Activated CD8-positive, alpha-beta memory T cell treated with anti-CD3 and anti-CD28 coated beads for 1 hour (primary cell): ENCODE data around the gene CDK2.

Experiments used
- DNase-seq, 2 donors: peaks; one replicate each; pipeline ENCODE4 v3.0.0-alpha.2; 2020; ENCODE audit warnings: low read depth in 1 of 2; ENCODE audit errors: extremely low read depth in 1 of 2

Gene CDK2

DNA sequence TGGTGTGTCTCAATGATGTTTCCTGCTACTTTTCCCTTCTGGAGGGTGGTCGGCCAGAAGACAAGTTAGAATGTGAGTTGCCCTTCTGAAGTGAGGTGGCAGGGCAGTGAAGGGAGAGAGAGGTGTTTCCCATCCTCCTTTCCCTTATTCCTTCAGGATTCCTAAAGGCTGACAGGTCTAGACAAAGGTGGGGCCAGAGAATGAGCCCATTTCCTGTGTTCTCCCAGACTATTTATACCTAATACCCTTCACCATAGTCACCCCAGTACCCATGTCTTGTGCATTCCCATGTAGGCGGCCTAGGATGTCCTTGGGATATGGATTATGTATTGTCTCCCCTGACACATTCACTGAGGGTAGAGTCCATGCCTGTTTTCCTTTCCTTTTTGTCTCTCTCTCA, 28.6 kb upstream of the CDK2 start:
- DNase-seq = no peak

DNA sequence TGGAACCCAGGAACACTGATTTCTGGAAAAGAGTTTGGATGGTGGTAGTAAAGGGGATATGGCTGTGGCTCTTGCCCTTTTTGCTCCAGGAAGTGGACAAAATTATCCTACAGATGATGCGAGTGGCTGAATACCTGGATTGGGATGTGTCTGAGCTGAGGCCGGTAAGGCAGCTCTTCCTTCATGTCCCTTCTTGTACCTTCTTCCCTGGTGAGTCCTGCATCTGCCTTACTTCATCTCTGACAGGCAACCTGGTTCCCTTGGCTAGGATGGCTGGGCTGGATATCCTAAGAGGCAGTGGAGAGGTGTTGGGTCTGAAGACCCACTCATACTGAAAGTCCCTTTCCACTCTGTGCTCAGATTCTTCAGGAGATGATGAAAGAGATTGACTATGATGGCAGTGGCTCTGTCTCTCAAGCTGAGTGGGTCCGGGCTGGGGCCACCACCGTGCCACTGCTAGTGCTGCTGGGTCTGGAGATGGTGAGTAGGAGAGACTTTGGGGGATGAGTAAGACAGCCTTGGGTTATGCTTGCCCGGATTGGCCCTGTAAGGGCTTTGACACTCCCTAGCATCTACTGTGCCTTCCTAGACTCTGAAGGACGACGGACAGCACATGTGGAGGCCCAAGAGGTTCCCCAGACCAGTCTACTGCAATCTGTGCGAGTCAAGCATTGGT, 27.7 kb upstream of the CDK2 start:
- DNase-seq = no peak

DNA sequence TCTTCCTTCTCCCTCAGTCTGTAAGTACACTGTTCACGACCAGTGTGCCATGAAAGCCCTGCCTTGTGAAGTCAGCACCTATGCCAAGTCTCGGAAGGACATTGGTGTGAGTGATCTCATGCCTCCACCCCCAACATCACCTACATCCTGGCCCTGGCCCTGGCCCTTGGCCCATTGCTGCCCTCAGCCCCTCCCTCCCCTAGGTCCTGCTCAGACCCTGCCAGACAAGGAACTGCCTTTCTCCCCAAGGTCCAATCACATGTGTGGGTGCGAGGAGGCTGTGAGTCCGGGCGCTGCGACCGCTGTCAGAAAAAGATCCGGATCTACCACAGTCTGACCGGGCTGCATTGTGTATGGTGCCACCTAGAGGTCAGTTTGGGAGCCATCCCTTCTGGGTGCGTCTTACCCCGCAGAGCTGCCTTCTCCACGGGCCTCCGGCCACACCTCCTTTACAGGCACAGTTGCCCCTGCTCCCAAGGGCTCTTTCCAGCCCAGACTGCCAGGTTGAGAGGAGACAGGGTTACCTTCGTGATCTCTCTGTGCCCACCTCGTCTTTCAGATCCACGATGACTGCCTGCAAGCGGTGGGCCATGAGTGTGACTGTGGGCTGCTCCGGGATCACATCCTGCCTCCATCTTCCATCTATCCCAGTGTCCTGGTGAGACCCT, 26.4 kb upstream of the CDK2 start:
- DNase-seq = peak; percentile 65 to 67

DNA sequence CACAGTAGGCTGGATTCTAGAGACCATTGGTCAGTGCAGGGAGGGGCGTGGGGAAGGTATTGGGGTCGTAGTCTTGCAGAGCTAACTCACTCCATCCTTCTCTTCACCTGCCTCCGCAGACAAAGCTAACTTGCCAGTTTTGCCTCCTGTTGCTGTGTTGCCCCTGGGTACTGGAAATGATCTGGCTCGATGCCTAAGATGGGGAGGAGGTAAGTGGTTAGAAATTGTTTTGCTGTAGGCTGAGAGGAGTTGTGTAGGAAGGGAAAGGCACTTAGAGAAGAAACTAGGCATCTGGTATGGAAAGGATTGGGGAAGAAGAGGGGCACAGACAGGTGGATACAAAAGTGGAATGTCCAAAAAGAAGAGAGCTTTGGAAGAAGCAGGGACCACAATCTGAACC, 24.6 kb upstream of the CDK2 start:
- DNase-seq = no peak

DNA sequence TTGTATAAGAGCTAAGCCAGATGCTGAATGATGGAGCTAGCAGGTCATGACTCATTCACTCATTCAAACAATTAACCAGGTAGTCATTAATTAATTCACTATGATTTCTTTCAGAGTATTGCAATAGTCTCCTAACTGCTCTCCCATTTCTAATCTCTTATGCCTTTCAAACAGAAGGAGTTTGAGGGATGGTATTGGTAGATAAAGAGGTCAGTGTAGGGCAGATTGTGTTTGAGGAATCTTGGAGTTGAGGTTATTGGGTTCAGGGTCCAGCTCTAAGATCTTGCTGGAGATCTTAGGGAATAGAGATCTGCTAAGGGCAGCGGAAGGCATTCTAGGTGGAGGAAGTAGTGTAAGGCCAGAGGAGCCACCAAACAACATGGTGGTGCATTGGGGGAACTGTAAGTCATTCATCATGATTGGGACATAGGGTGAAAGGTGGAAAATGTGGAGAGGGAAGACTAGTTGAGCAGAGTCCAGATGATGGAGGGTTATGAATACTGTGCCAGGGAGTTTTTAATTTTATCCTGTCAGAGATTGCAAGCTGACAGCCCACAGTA, 24.0 kb upstream of the CDK2 start:
- DNase-seq = no peak

DNA sequence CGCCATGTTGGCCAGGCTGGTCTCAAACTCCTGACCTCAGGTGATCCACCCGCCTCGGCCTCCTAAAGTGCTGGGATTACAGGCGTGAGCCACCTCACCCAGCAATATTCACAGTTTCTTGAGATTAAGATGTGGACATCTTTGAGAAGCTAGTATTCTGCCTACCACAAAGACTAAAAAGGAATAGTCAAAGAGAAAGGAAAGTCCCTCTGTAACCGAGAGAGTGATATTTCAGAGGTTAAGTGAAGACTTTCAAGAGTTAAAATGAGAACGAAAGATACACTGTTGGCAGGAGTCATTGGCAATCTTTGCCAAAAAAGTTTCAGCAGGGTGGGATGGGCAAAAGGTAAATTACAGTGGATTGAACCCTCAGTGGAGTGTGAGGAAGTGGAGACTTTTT, 20.1 kb upstream of the CDK2 start:
- DNase-seq = no peak

DNA sequence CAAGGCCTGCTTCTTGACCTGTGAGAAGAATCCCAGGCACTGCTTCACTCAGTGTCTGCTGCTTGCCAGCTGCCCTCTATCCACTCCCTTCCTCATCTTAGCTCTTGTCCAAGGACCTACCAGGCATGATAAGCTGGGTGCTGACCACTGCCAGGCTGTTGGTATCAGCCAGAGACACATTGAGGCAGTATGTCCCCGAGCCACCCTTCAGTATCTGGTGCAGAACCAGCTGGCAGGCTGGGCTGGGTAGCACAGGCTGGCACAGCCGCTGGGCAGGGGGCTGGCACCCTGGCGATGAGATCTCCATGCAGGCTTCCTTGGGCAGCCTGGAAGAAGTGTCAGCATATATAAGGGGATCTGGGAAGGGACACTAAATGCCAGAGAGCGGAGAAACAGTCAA, 11.3 kb upstream of the CDK2 start:
- no peak for DNase-seq

DNA sequence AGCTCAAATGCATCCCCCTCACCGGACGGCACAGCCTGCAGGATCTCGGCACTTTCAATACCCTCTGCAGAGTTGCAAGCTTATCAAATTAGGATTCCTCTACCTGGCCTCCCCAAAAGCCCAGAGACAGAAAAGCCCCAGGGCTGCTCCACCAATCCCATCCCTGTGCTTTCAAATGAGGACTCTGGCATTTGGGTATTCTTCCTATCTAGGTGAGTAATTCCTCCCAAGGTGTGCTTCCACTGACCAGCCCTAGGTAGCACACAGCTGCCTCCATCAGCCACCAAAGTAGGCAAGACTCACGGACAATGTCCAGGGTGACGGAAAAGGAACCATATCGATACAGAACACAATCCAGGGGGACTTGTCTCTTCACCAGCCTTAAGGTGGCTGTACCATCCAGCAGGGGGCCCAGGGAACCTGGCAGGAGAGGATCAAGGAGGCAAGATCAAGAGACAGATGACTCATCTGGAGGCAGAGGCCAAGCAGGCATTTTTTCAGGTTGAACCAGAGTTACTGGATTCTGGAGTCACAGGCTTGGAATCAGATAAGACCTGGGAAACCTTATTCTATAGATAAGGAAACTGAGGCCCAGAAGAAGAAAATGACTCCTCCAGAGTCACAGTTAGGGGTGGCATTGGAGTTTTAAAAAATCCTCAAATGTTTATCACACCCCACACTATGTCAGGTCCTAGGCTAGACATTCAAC, 10.7 kb upstream of the CDK2 start:
- DNase-seq = no peak

DNA sequence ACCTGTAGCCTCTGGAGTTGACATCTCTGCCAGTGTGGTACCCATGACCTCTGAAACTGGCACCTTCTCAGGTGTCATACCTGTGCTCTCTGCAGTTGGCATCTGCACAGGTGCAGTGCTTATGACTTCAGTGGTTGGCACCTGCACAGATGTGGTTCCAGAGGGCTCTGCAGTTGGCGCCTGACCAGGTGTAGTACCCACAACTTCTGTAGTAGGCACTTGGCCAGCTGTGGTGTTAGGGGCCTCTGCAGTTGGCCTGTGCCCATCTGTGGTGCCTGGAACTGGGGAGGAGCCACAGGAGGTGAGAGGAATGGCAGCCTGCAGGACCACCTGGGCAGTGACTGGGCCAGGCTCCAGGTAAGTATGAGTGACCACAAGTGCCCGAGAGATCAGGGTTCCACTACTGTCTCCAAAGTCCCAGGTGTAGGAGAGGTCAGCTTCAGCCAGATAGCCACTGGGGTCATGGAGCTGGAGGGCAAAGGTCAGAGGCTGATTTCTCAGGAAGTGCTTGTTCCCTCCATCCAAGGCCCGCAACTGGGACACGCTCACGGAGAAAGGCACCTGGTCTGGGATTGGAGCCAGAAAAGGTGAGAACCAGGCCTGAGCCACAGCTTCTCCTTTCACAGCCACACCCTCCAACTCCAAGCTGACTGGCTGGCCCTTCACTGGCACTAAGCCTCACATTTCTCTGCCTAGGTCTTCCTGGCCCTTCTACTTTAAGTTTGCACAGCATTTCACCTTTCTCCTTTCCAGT, 9.3 kb upstream of the CDK2 start:
- no peak for DNase-seq

DNA sequence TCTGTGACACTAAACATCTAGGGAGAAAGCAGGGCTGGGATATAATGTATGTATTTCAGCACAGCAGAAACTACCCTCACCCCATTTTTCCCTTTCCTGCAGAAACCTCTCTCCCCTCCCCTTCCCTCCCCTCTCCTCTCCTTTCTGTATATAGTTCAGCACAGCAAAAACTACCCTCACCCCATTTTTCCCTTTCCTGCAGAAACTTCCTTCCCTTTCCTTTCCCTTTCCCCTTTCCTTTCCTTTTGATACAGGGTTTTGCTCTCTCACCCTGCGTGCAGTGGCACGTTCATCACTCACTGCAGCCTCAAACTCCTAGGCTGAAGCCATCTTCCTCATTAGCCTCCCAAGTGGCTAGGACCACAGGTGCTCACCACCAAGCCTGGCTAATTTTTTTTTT, 2.9 kb upstream of the CDK2 start:
- no peak for DNase-seq

DNA sequence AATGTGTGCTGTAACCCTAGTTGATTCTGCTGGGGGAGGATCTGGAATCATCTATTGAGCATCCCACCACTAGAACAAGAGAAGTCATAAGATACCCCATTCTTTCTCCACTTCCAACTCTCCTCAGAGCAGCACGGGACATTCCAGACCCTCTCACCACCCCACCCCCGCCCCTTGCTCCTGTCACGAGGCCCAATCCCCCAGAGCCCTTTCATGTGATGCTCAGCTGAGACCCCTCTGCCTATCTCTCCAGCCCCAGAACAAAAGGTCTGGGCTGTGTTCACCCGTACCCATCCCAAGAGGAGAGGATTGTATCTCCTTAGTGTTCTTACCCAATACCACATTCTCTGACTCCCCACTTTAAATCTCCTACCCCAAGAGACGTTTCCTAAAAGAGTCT, 1.4 kb upstream of the CDK2 start:
- no peak for DNase-seq

DNA sequence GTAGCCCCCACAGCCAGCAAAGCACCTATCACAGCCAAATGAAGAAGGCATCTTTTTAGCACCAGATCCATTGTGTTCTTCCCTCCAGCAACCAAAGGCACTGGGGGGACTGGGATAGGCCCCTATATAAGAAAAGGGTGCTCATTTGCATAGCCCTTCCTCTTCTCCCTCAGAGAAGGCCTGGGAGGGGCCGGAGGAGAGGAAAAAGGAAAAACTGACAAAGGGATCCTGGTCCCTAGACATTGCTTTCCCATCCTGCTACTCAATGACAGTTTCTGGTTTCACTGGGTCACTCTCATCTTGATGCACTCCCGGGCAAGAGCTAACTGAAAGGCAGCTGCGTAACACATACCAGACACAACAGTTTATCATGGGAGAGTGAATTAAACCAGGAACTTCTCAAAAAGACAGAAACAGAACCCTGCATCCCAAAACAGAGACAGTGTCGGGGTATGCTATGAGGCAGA, 656 bp upstream of the CDK2 start, which contains the start of gene PMEL:
PMEL (minus strand) TSS at position 102 of the 467 bp plus-strand sequence; CDS start at position 71, 31 bp downstream.
- no peak for DNase-seq

DNA sequence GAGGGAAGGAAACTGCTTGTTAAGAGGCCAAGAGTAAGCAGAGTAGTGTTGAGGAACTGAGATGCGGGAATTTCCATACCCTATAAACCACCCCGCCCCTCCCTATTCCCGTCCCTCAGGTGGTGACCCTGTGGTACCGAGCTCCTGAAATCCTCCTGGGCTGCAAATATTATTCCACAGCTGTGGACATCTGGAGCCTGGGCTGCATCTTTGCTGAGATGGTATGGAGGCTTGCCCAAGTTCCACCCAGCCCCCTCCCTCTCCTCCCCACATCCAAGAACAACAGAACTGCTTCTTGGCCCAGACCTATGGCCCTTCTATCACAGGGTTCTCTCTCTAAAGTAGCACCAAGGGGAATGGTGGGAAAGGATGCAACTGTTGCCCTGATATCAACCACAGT, 2.7 kb downstream of the CDK2 start:
- DNase-seq = no peak

DNA sequence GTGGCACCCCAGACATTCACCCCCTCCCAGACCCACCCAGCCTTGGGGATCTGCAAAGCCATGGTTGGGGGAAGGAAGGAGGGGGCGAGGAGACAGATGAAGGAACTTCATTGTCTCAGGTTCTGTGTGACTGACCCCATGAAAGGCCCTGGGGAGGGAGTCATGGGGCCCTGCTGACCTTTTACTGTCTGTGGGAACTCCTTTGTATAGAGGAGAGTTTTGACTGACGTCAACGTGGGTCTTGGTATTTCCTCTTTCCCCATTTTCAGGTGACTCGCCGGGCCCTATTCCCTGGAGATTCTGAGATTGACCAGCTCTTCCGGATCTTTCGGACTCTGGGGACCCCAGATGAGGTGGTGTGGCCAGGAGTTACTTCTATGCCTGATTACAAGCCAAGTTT, 4.1 kb downstream of the CDK2 start:
- DNase-seq = no peak

DNA sequence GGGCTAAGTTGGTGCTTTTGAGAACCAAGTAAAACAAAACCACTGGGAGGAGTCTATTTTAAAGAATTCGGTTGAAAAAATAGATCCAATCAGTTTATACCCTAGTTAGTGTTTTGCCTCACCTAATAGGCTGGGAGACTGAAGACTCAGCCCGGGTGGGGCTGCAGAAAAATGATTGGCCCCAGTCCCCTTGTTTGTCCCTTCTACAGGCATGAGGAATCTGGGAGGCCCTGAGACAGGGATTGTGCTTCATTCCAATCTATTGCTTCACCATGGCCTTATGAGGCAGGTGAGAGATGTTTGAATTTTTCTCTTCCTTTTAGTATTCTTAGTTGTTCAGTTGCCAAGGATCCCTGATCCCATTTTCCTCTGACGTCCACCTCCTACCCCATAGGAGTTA, 5.4 kb downstream of the CDK2 start:
- no peak for DNase-seq

DNA sequence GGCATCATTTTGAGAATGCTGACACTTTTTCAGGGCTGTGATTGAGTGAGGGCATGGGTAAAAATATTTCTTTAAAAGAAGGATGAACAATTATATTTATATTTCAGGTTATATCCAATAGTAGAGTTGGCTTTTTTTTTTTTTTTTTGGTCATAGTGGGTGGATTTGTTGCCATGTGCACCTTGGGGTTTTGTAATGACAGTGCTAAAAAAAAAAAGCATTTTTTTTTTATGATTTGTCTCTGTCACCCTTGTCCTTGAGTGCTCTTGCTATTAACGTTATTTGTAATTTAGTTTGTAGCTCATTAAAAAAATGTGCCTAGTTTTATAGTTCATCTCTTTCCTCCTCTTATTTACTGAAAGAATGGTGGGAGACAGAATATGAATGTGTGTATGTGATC, 5.8 kb downstream of the CDK2 start:
- DNase-seq = no peak

DNA sequence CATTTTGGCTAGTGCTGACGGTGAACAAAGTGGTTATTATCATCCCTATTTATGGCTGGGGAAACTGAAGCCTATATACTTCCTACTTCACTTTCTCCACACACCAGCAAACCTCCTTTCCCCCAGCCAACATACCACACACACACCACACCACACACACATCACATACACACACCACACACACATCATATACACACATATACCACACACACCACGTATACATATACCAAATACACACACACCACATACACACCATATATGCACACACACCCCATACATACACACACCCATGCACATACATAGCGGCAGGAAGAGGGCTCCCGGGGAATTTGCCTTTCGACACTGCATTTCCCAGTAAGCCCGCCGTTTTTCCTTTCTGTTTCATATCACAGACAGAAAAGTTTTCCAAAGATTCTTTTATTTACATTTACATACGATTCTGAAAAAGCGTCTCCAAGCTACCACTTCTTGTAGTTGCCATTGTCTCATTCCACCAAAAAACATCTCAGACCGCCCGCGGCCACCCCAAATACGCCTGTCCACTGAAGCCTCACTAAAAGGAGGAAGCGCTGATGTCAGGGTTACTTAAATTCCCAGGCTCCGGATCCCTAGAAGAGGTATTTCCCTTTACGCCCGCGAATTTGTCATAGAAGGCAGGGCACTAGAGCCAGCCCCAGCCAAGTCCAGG, 6.4 kb downstream of the CDK2 start:
- no peak for DNase-seq

DNA sequence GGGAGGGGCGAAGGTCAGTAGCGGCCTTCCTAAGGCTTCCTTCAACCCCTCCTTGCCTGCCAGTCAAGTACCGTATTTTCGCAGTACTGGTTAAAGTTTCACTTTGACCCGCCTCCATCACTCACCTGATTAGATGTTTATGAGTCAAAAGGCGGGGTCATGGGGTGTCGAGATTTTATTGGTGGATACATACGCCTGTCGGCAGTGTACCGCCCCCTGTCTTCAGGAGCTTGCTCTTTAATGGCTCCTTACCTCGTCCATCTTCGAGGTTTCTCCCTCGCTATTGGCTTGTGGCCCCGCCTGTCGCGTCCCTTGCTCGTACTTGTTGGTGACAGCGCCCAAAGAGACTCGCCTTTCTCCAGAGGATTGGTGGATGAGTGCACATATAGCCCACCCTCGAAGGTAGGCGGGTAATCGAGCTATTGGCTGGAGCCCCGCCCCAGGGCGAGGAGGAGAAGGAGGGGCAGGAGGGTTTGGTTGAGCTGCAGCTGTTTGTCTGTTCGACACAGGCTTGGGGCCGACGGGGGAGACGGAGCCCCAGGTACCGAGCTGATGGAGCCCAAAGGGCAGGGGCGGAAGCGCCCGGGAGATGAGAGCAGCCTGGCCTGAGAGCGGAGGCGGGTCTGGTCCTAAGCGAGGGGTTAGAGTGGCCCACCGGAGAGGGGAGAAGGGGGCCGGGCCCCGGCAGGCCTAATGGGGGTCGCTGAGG, 7.1 kb downstream of the CDK2 start, which contains the start of gene RAB5B:
RAB5B (plus strand) TSS at position 480 of the 709 bp plus-strand sequence. CDS start 12,883 bp downstream, outside the sequence.
- DNase-seq = peak; percentile 92 to 97

DNA sequence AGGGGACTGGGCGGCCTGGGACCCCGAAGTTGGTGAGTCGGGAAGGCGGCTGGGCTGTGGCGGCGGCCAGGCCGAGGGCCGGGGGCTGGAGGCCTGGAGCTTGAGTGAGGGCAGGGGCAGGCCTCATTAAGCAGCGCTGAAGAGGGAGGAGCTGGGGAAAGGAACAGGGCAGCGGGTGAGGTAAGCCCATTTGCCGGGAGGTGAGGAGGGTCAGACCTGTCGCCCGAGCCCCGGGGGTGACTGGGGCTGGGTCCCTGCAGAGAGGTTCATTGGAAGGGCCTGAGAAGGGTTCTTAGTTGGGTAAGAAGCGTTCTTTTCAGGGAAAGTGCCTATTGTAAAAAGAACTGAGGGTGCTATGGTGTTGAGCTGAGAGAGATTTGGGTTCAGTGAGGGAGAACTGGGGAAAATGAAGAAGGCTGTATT, 7.7 kb downstream of the CDK2 start:
- peak in 1 of 2 donors; percentile 23 for DNase-seq

DNA sequence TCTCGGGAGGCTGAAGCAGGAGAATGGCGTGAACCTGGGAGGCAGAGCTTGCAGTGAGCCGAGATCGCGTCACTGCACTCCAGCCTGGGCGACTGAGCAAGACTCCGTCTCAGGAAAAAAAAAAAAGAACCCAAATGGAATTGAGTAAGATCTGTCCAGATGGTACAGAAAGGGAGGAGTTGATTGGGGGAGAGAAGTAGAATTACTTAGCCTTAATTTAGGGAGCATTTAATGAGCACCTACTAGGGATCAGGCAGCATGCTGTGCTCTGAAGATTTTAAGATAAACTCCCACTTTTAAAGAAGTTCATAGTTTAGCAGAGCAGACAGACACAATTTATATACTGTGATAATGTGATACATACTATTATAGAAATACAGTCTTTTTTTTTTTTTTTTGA, 11.8 kb downstream of the CDK2 start:
- no peak for DNase-seq
